HG03060 (cell line): Measurements from ENCODE around the gene NPC2.
"Not testable (repeated sequence)": the region's sequence is repeated elsewhere in the genome, so short reads cannot be mapped to it uniquely, and the experiment has no call there.

Experiments used
- ATAC-seq: cut with Tn5 transposase; IDR thresholded peaks from one replicate; pipeline ENCODE4 v1.9.1; 2021; ENCODE audit warnings: low read depth, moderate number of reproducible peaks; ENCODE audit not compliant: unreplicated experiment

The NPC2 gene

DNA sequence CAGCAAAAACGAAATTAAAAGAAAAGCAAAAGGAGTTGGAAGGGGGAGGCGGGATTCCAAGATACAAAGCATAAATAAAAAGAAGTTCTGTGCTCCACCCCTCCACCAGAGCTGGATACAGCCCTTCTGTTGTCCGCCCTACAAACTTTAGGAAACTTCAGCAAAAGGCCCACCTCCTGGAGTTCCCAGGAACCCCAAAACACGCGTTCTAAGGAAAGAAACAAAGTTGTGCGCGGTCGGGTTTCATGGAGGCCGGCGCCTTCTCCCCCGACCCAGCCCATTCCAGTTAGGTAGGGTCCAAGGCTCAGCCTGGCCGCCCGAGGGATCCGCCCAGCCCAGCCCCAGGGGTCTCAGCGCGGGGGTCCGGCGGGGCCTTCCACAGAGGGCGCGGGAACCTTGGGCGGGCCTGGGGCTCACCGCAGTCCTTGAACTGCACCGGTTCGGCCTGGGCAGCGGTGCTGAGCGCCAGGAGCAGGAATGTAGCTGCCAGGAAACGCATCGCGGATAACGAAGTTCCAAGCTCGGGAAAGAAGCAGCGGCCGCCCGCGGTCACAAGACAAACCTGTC, at the start of gene NPC2:
TSS of gene NPC2 (minus strand) at position 530 of the 567 bp plus-strand sequence. CDS start at position 499, 31 bp downstream.
- no peak for ATAC-seq

DNA sequence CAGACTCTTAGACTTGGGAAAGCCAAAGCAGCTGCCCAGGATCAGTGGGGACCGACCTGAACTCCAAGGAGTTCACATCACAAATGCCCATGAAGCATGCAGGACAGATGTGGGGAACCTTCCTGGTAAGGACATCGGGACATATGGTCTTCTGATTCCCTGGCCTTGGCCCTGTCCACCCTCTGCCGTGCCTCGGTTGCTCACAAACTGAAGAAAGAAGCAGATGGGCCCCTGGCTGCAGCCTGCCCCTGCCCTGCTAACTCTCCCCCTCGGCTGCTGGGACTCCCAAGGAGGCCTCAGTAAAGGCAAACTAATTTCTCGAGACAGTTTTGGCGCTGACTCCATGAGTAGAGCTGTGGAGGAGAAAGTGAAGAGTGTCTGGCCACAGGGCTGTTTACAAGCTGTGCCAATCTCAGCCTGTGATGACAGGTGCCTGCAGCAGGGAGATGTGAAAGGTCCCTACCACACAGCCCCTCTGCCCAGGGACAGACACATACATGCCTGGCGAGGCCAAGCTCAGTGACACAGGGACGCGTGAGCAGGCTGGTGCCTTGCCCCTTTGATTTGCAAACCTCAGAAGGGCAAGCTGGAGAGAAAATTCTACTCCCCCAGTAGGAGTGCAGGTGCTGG, 49.1 kb upstream of the NPC2 start:
- ATAC-seq: no peak

DNA sequence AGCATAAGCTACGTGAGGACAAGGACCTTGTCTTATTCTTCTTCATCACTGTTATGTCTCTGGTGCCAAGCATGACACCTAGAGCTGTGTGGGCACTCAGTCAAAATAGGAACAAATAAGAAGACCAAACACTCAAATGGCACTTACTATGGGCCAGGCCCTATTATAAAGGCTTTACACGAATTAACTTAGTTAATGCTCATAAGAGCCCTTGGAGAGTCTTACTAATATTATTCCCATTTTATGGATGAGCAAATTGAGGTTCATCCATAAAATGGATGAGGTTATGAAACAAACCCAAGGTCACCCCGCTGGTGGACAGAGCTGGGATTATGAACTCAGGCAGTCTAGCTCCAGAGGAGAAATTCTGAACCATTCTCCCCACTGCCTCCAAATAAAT, 48.1 kb upstream of the NPC2 start:
- no peak for ATAC-seq

GRCh38 chr14:74539503-74539902, 46.4 kb upstream of the NPC2 start:
- no peak for ATAC-seq

- ATAC-seq: no peak
Measured at GRCh38 chr14:74538411-74539391, 45.6 kb upstream of the NPC2 start.

DNA sequence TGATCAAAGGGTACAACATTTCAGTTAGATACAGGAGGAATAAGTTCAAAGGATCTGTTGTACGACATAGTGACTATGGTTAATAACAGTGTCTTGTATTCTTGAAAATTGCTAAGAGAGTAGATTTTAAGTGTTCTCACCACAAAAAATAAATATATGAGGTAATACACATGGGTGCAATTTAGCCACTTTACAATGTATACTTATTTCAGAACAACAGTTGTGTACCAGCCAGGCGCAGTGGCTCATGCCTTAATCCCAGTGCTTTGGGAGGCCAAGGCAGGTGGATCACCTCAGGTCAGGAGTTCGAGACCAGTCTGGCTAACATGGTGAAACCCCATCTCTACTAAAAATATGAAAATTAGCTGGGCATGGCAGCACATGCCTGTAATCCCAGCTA, 43.2 kb upstream of the NPC2 start:
- ATAC-seq: not testable (repeated sequence)

DNA sequence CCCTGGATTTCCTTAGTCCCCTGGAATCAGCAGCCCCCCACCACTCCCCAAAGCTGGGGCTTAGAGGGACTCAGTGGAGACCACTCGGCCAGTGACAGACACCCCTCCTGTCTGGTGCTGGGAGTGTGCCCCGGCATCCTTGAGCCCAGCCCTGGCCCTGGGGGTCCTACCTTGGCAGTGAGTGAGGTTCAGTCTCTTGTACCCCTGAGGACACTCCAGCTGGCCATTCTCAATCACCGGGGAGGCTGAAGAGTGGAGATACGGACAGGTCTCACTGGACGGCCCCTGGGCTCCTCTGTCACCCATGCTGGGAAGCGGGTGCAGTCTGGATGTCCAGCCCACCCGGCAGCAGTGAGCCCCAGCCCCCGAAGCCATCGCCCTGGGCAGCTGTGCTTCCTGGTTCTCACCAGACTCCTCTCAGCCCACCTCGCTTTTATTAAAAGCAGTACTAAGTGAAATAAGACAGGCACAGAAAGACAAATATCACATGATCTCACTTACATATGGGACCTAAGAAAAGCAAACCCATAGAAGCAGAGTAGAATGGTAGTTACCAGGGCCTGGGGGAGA, 42.7 kb upstream of the NPC2 start:
- ATAC-seq: no peak

GRCh38 chr14:74533576-74533975, 40.5 kb upstream of the NPC2 start:
- no peak for ATAC-seq

DNA sequence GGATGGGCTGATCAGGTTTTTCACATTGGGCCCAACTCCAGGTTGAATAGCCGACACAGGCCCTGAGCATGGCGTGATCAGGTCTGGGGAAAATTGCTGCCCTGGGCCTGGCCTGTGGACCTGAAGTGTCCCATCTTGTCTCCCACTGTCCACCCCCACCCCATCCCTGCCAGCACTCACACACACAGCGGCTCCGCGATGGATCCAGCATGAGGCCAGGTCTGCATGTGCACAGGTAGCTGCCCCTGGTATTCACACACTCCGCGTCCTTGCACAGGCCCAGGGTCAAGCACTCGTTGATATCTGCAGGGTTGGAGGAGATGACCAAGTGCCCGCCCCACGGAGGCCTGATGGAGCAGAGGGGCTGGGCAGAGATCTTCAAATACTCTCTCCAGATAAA, 39.1 kb upstream of the NPC2 start:
- no peak for ATAC-seq

DNA sequence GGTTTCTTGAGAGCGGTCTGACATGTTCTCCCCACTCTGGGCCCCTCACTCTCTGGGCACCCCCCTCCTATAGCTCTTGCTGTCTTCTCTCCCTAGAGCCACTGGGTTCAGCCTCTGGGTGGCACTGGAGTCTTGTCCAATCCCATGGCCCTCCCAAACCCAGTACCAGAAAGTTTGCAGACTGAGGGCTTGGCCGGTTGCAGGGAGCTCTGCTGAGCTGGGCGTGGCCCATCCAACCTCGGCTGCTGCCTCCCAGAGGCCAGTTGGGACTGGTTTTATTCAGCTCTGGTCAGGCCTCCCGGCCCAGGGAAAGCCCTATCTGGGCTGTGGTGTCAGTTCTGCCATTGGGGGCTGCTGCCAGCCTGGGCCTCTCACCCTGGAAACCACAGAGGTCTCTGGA, 38.4 kb upstream of the NPC2 start:
- no peak for ATAC-seq

DNA sequence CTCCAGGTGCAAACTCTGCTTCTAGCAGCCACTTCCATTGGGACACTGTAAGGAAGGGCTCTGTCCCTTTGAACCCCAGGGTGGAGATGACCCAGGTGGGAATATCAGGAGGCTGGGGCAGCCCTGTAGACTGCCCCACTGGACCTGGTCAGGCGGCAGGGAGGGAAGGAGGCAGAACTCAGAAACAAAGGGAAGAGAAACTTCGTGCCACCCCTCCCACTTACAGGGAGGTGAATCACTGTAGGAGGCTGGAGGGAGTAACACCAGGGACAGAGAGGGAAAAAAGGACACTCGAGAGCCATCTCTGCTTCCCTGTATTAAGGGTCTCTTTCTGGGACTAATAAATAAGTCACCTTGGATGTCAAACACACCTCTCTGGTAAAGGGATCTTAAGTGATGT, 37.9 kb upstream of the NPC2 start:
- ATAC-seq: no peak

DNA sequence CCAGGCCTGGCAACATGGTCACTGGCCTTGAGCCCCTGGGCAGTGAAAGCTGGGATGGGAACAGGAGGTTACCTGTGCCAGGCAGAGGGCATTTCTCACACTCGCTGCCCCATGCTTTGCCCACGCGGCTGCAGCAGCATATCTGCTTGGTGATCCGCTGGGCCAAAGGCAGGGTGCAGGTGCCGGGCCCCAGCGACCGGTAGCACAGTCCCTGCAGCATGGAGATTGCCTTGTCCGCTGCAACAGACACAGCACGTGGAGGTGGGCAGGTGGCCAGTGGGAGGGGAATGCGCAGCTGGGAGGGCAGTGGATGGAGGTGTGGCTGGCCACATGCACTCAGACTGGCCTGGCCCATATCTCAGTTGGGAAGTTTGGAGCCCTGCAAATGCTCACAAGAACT, 35.8 kb upstream of the NPC2 start:
- ATAC-seq: no peak

GRCh38 chr14:74528406-74528805, 35.3 kb upstream of the NPC2 start:
- ATAC-seq: no peak

DNA sequence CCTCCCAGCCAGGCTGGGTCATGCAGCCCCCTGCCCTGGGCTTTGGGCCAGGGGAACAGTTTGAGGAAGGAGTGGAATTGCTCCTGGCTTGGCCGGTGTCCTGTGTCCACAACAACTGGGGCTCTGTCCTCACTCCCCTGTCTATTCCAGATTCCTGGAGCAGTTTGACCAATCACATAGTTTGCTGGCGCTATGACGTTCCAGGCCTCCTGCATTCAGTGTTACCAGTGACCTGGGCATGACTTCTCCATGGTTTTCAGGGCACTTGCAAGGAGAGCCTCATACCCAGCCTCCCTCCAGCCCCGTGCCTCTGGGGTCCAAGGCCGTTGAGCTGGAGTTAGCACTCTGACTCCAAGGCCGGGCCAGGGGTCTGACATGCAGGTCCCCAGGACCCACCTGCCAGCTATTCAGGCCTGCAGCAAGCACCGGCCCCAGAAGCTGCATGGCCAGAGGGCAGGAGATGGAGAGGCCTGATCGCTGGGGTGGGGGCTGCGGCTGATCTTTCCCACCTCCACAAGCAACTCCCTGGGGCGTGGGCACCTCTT, 34.7 kb upstream of the NPC2 start:
- ATAC-seq: no peak

DNA sequence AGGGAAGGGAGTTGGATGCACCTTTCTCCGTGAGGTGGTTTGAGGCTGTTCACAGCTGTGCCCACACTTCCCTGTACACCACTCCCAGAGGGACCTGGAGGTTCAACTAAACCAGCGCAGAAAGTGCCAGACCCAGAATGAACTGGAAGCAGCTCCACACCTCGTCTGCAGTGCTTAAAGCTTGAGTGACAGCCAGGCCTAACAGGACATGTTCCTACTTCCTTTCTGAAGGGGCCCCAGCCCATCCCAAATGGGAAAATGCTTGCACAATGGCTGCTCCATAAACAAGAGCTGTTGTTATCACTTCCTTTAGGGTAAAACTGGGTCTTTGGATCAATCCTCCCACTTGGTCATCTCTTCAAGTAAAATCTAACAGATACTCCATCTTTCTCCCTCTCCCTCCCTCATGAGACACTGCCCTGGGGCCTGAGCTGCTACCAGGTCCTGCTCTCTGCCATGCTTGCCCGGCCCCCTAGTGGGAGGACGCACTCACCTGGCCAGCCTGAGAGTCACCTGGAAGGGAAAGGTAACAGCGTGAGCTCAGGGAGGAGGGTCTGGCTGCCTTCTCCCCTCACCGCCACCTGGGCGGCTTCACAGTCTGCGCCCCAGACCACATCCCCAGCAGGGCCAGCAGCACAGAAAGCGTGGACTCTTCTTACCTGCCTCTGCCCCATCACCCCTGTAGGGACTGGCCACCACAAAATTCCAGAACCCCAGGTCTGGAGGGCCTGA, 33.9 kb upstream of the NPC2 start:
- no peak for ATAC-seq

- ATAC-seq: no peak
Measured at GRCh38 chr14:74525361-74525851, 32.3 kb upstream of the NPC2 start.

- ATAC-seq: no peak
Measured at GRCh38 chr14:74524812-74525135, 31.7 kb upstream of the NPC2 start.

DNA sequence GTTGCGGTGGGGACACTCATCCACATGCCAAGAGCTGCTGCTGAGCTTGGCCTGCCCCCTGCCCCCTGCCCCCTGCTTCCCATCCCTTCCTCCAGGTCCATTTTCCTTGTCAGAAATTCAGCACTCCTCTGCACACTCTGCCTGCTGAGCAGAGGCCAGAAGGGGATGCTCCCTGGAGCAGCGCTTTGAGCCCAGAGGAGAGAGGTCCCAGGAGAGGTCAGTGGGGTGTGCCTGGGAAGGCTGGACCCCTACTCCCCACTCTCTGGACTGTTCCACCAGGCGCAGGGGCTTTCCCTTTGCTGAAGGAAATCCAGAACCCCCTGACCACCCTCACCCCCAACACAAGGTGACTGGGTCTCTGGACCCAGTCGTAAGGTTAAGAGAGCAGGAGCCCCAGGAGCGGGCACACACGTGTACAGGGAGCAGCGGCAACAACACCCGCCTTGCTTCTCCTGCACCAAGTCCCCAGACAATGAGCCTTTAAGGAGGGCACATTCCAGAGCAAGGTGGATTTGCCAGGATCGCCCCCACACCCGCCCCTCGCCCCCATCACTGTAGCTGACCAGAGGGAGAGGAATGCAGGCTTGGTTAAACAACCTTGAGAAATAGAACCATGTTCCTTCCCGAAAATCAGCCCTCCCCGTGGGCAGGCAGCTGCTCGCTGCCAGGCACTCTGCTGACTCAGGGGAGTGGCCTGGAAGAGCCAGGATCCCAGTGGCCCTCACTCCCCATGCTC, 31.1 kb upstream of the NPC2 start:
- no peak for ATAC-seq

DNA sequence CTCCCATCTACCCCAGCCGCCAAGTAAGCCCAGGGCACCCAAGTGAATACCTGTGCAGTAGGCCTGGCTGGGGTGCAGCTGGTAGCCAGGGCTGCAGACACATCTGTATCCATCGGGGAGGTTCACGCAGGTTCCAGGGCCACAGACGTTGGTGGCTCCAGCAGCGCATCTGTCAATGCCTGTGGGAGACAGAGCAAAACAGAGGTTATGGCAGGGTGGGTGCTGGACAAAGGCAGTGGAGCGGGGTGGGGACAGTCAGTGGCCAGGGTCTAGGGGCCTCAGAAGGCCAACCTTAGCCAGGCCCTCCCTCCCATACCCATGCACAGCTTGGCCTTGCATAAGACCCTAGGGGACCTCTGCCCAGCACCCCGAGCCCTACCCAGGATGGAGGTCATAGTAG, 29.6 kb upstream of the NPC2 start:
- ATAC-seq: no peak

- ATAC-seq: no peak
Measured at GRCh38 chr14:74521756-74522155, 28.7 kb upstream of the NPC2 start.
